Gastroesophageal sphincter (tissue), 4 donors: ENCODE measurements around the gene POLR3C. TPM values are rescaled to one million over a fixed set of nuclear protein-coding genes. Genes with fewer than 3 reads are reported as not detected.
"Not testable (repeated sequence)": the region's sequence is repeated elsewhere in the genome, so short reads cannot be mapped to it uniquely, and the experiment has no call there.

ENCODE experiments used
- ATAC-seq: fragments of 150-250 bp; one replicate; pipeline ENCODE4 v1.9.1; 2016; ENCODE audit warnings: mild to moderate bottlenecking, moderate library complexity
- H3K27ac ChIP-seq, 4 donors: fragments of 200-600 bp; sonication (generic) in 3 of 4; 1 replicate in 3 of 4; 2 replicates in 1 of 4; pipeline ENCODE4 v1.5.1; 2016 to 2019
- H3K27me3 ChIP-seq: fragments of 200-600 bp; sonication (generic); one replicate; pipeline ENCODE4 v1.5.1; 2019
- H3K36me3 ChIP-seq, 2 donors: fragments of 200-600 bp; sonication (generic); one replicate each; pipeline ENCODE4 v1.5.1; 2019; ENCODE audit warnings: control low read depth in 1 of 2
- H3K4me1 ChIP-seq, 3 donors: fragments of 200-600 bp; sonication (generic); 1 replicate in 2 of 3; 2 replicates in 1 of 3; pipeline ENCODE4 v1.5.1; 2016 to 2019; ENCODE audit warnings: control low read depth in 2 of 3
- H3K4me3 ChIP-seq, 2 donors: fragments of 200-600 bp; sonication (generic); one replicate each; pipeline ENCODE4 v1.5.1; 2019; ENCODE audit warnings: mild to moderate bottlenecking in 1 of 2, moderate library complexity in 1 of 2
- H3K9me3 ChIP-seq, 3 donors: fragments of 200-600 bp; sonication (generic); one replicate each; pipeline ENCODE4 v1.5.1; 2017 to 2019; ENCODE audit warnings: control low read depth in 2 of 3
- CTCF ChIP-seq, 4 experiments: fragments of 200-600 bp in 2 of 4; fragments of 450-650 bp in 2 of 4; sonication (generic) in 1 of 4; IDR thresholded peaks; one replicate each; pipeline ENCODE4 v1.5.1; 2017 to 2019; ENCODE audit warnings: antibody characterized with exemption in 4 of 4, mild to moderate bottlenecking in 2 of 4, moderate library complexity in 2 of 4
- EP300 ChIP-seq: sonication (generic); formaldehyde crosslinking; IDR thresholded peaks from one replicate; pipeline ENCODE4 v1.6.1; 2017; ENCODE audit warnings: antibody characterized with exemption, mild to moderate bottlenecking
- POLR2A ChIP-seq, 2 donors: fragments of 450-650 bp; IDR thresholded peaks; one replicate each; pipeline ENCODE4 v1.6.1; 2017; ENCODE audit warnings: antibody characterized with exemption in 2 of 2, mild to moderate bottlenecking in 2 of 2, moderate library complexity in 1 of 2
- POLR2AphosphoS5 ChIP-seq: sonication (generic); formaldehyde crosslinking; IDR thresholded peaks from one replicate; pipeline ENCODE4 v1.6.1; 2017; ENCODE audit warnings: antibody characterized with exemption
- WGBS, 2 donors: methylation state at CpG; one replicate each; pipeline ENCODE4 v1.1.5; 2018; ENCODE audit warnings: low coverage in 1 of 2; 5-methylcytosine and 5-hydroxymethylcytosine counted together
- total RNA-seq, 4 donors: library from RNA; depleted of rRNA; stranded (reverse); fragments of >200 nt; gene quantifications; one replicate each; pipeline ENCODE4 v1.1.0, GENCODE V29; 2016

POLR3C gene
- total RNA-seq, 4 donors from 2014 or later: 24.8 to 37.7 (median 29.9) TPM

GRCh38 chr1:145804235-145805045 is 19.6 kb upstream of the POLR3C start:
- TF ChIP-seq POLR2AphosphoS5: no peak
- TF ChIP-seq CTCF (IDR thresholded peaks at IDR 0.05): no peak
- TF ChIP-seq EP300: no peak
- TF ChIP-seq POLR2A (IDR thresholded peaks at IDR 0.05): no peak
- Histone ChIP-seq H3K36me3 (no peaks in the 10 kb centered on the region), H3K4me1 (peaks cover 9 to 44% (median 13%) of the 10 kb centered on the region in 3 donors), H3K4me3 (no peak overlapping the region), H3K27ac (no peak overlapping the region), H3K27me3 (no peaks in the 10 kb centered on the region), H3K9me3 (no peaks in the 10 kb centered on the region)
- WGBS, 2 donors: 60 to 72% methylated on average over 3 of the region's 3 CpGs
- no peak for ATAC-seq

GRCh38 chr1:145805057-145805456 is 18.9 kb upstream of the POLR3C start:
- Histone ChIP-seq H3K9me3 (no peaks in the 10 kb centered on the region), H3K27ac (no peak overlapping the region), H3K36me3 (no peaks in the 10 kb centered on the region), H3K4me3 (no peak overlapping the region), H3K4me1 (peaks cover 9 to 44% (median 13%) of the 10 kb centered on the region in 3 donors), H3K27me3 (no peaks in the 10 kb centered on the region)
- ATAC-seq: no peak
- no peak for TF ChIP-seq POLR2AphosphoS5
- TF ChIP-seq CTCF (IDR thresholded peaks at IDR 0.05): no peak
- TF ChIP-seq EP300: no peak
- no peak for TF ChIP-seq POLR2A (IDR thresholded peaks at IDR 0.05)
- WGBS, 2 donors: 46 to 79% methylated on average over 1 of the region's 1 CpG

- Histone ChIP-seq H3K9me3 (no peaks in the 10 kb centered on the region), H3K27ac (no peak overlapping the region), H3K4me3 (no peak overlapping the region), H3K36me3 (no peaks in the 10 kb centered on the region), H3K4me1 (peaks cover 9 to 44% (median 13%) of the 10 kb centered on the region in 3 donors), H3K27me3 (no peaks in the 10 kb centered on the region)
- TF ChIP-seq CTCF (IDR thresholded peaks at IDR 0.05): no peak
- TF ChIP-seq POLR2A (IDR thresholded peaks at IDR 0.05): no peak
- TF ChIP-seq POLR2AphosphoS5: no peak
- no peak for TF ChIP-seq EP300
- no peak for ATAC-seq
- WGBS, 2 donors: 98 to 100% methylated on average over 3 to 4 of the region's 4 CpGs
These were observed 17.6 kb upstream of the POLR3C start for GRCh38 chr1:145806408-145806807.

GRCh38 chr1:145806844-145807243 is 17.2 kb upstream of the POLR3C start:
- Histone ChIP-seq H3K4me3 (no peak overlapping the region), H3K9me3 (no peaks in the 10 kb centered on the region), H3K4me1 (peaks cover 9 to 44% (median 13%) of the 10 kb centered on the region in 3 donors), H3K27me3 (no peaks in the 10 kb centered on the region), H3K27ac (no peak overlapping the region), H3K36me3 (no peaks in the 10 kb centered on the region)
- ATAC-seq: no peak
- 79 to 94% methylated on average over 1 to 5 of the region's 7 CpGs for WGBS, 2 donors
- TF ChIP-seq POLR2A (IDR thresholded peaks at IDR 0.05) (no peak), CTCF (IDR thresholded peaks at IDR 0.05) (no peak), POLR2AphosphoS5 (no peak), EP300 (no peak)

- 0 to 10% methylated on average over 1 to 2 of the region's 6 CpGs for WGBS, 2 donors
- not testable (repeated sequence) for ATAC-seq, H3K4me1 ChIP-seq
These were observed 10.8 kb upstream of the POLR3C start for GRCh38 chr1:145812977-145813810.

GRCh38 chr1:145818095-145818494 is 5.9 kb upstream of the POLR3C start:
- peak overlapping the region in 1 of 4 donors; percentile 35 for H3K27ac ChIP-seq
- 33% methylated on average over 2 of the region's 6 CpGs; no CpG with 5 or more reads in 1 of the 2 donors for WGBS, 2 donors
- not testable (repeated sequence) for H3K4me1 ChIP-seq, H3K27me3 ChIP-seq, ATAC-seq, H3K36me3 ChIP-seq, H3K4me3 ChIP-seq, H3K9me3 ChIP-seq

More at GRCh38 chr1:145812977-145813810, 10.8 kb upstream of the POLR3C start:
- H3K4me3 ChIP-seq, H3K27ac ChIP-seq, H3K27me3 ChIP-seq, H3K36me3 ChIP-seq, H3K9me3 ChIP-seq: not testable (repeated sequence)

GRCh38 chr1:145822779-145823331 is 1.1 kb upstream of the POLR3C start:
- peaks cover 0 to 25% (median 5%) of the 10 kb centered on the region in 3 donors for H3K4me1 ChIP-seq
- not testable (repeated sequence) for H3K27me3 ChIP-seq, H3K9me3 ChIP-seq, ATAC-seq
- peak overlapping the region in 2 of 4 donors; percentile 66 to 77 for H3K27ac ChIP-seq
- WGBS, 2 donors: no CpG with 5 or more reads among the region's 16 CpGs
- peak overlapping the region in 1 of 2 donors; percentile 83 for H3K4me3 ChIP-seq
- H3K36me3 ChIP-seq: peaks cover 6 to 22% of the 10 kb centered on the region in 2 donors
